ENCODE data around the gene POLR3G.

The POLR3G gene

GRCh38 chr5:90475436-90475980 lies 844 bp downstream of the POLR3G start:
- no peaks in the 10 kb centered on the region for H3K9me2 ChIP-seq (replicated peaks; ENCODE audit: control insufficient read depth, low read length)
- no peaks in the 10 kb centered on the region for H3F3A ChIP-seq (ENCODE audit: control insufficient read depth, insufficient read depth)
- TF ChIP-seq EZH2phosphoT487 (IDR thresholded peaks at IDR 0.05; ENCODE audit: borderline replicate concordance, low read length) = no peak
- TF ChIP-seq, protein P1, sequence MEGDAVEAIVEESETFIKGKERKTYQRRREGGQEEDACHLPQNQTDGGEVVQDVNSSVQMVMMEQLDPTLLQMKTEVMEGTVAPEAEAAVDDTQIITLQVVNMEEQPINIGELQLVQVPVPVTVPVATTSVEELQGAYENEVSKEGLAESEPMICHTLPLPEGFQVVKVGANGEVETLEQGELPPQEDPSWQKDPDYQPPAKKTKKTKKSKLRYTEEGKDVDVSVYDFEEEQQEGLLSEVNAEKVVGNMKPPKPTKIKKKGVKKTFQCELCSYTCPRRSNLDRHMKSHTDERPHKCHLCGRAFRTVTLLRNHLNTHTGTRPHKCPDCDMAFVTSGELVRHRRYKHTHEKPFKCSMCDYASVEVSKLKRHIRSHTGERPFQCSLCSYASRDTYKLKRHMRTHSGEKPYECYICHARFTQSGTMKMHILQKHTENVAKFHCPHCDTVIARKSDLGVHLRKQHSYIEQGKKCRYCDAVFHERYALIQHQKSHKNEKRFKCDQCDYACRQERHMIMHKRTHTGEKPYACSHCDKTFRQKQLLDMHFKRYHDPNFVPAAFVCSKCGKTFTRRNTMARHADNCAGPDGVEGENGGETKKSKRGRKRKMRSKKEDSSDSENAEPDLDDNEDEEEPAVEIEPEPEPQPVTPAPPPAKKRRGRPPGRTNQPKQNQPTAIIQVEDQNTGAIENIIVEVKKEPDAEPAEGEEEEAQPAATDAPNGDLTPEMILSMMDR (IDR thresholded peaks at IDR 0.05; ENCODE audit: low read depth, low read length, poor library complexity, severe bottlenecking) = no peak
- no peaks in the 10 kb centered on the region for H3K27me3 ChIP-seq (ENCODE audit: control insufficient read depth, low read length)
- H3K9me3 ChIP-seq (ENCODE audit: control insufficient read depth, insufficient read depth, low read length) = no peaks in the 10 kb centered on the region
- peaks cover 26% of the 10 kb centered on the region for H3K4me1 ChIP-seq (ENCODE audit: control insufficient read depth, low read length)
- H4K20me1 ChIP-seq (ENCODE audit: control insufficient read depth, insufficient read depth, low read depth, low read length) = no peaks in the 10 kb centered on the region
- H3K36me3 ChIP-seq (ENCODE audit: control insufficient read depth, low read length) = peaks cover 31% of the 10 kb centered on the region
- peak overlapping the region; percentile 93 for H3K4me3 ChIP-seq (ENCODE audit: low read length)
- peak overlapping the region; percentile 98 for H3K4me2 ChIP-seq (ENCODE audit: low read length)
- H3K79me2 ChIP-seq (ENCODE audit: control insufficient read depth, low read length) = peaks cover 88% of the 10 kb centered on the region
- no peak overlapping the region for H3K27ac ChIP-seq (ENCODE audit: low read depth, low read length)

- no peaks in the 10 kb centered on the region for H4K20me1 ChIP-seq (ENCODE audit: control insufficient read depth, insufficient read depth, low read depth, low read length)
- H3K4me3 ChIP-seq (ENCODE audit: low read length) = peak overlapping the region; percentile 93
- H3K9me2 ChIP-seq (replicated peaks; ENCODE audit: control insufficient read depth, low read length) = no peaks in the 10 kb centered on the region
- no peaks in the 10 kb centered on the region for H3K9me3 ChIP-seq (ENCODE audit: control insufficient read depth, insufficient read depth, low read length)
- peaks cover 87% of the 10 kb centered on the region for H3K79me2 ChIP-seq (ENCODE audit: control insufficient read depth, low read length)
- no peaks in the 10 kb centered on the region for H3F3A ChIP-seq (ENCODE audit: control insufficient read depth, insufficient read depth)
- H3K27ac ChIP-seq (ENCODE audit: low read depth, low read length) = no peak overlapping the region
- peak overlapping the region; percentile 98 for H3K4me2 ChIP-seq (ENCODE audit: low read length)
- TF ChIP-seq, protein P1 (IDR thresholded peaks at IDR 0.05; ENCODE audit: low read depth, low read length, poor library complexity, severe bottlenecking) = no peak
- TF ChIP-seq EZH2phosphoT487 (IDR thresholded peaks at IDR 0.05; ENCODE audit: borderline replicate concordance, low read length) = no peak
- H3K27me3 ChIP-seq (ENCODE audit: control insufficient read depth, low read length) = no peaks in the 10 kb centered on the region
- H3K36me3 ChIP-seq (ENCODE audit: control insufficient read depth, low read length) = peaks cover 36% of the 10 kb centered on the region
- H3K4me1 ChIP-seq (ENCODE audit: control insufficient read depth, low read length) = peaks cover 26% of the 10 kb centered on the region
These were observed 1.7 kb downstream of the POLR3G start for GRCh38 chr5:90476391-90476790.

GRCh38 chr5:90477073-90477472 lies 2.4 kb downstream of the POLR3G start:
- TF ChIP-seq, protein P1 (IDR thresholded peaks at IDR 0.05; ENCODE audit: low read depth, low read length, poor library complexity, severe bottlenecking) = no peak
- TF ChIP-seq EZH2phosphoT487 (IDR thresholded peaks at IDR 0.05; ENCODE audit: borderline replicate concordance, low read length) = no peak
- Histone ChIP-seq H3K4me3 (ENCODE audit: low read length) (no peak overlapping the region), H3F3A (ENCODE audit: control insufficient read depth, insufficient read depth) (no peaks in the 10 kb centered on the region), H3K27ac (ENCODE audit: low read depth, low read length) (no peak overlapping the region), H3K27me3 (ENCODE audit: control insufficient read depth, low read length) (no peaks in the 10 kb centered on the region), H3K4me2 (ENCODE audit: low read length) (0 out of 2 replicates have a peak overlapping the region, but pooled peaks have one; percentile 98), H3K79me2 (ENCODE audit: control insufficient read depth, low read length) (peaks cover 82% of the 10 kb centered on the region), H3K4me1 (ENCODE audit: control insufficient read depth, low read length) (peaks cover 26% of the 10 kb centered on the region), H3K9me2 (replicated peaks; ENCODE audit: control insufficient read depth, low read length) (no peaks in the 10 kb centered on the region), H4K20me1 (ENCODE audit: control insufficient read depth, insufficient read depth, low read depth, low read length) (no peaks in the 10 kb centered on the region), H3K9me3 (ENCODE audit: control insufficient read depth, insufficient read depth, low read length) (no peaks in the 10 kb centered on the region), H3K36me3 (ENCODE audit: control insufficient read depth, low read length) (peaks cover 36% of the 10 kb centered on the region)
